Effector CD4-positive, alpha-beta T cell (primary cell): Measurements from ENCODE around the gene CSF1.
"Not testable (repeated sequence)": the region's sequence is repeated elsewhere in the genome, so short reads cannot be mapped to it uniquely, and the experiment has no call there.

Experiments used
- DNase-seq: peaks from one replicate; pipeline ENCODE4 v3.0.0-alpha.2; 2020
- total RNA-seq: gene quantifications from one replicate; lab custom pipeline; 2026; lab: John Stamatoyannopoulos, UW

The CSF1 gene
- total RNA-seq: 13.3 reads per million, percentile 38 among the genes with 10 or more reads in this experiment

- DNase-seq: peak; percentile 28
Observed at GRCh38 chr1:109910123-109910962, at the start of gene CSF1. Gene CSF1 (plus strand): TSS chr1:109910849. CDS start chr1:109911024, 175 bp downstream.

- not testable (repeated sequence) for DNase-seq
Observed at GRCh38 chr1:109861616-109862015, 49.0 kb upstream of the CSF1 start.

- DNase-seq: no peak
Observed at GRCh38 chr1:109863667-109864046, 47.0 kb upstream of the CSF1 start.

GRCh38 chr1:109864047-109864822 lies 46.4 kb upstream of the CSF1 start:
- no peak for DNase-seq

- no peak for DNase-seq
Observed at GRCh38 chr1:109864930-109865612, 45.6 kb upstream of the CSF1 start.

GRCh38 chr1:109866071-109866470 lies 44.6 kb upstream of the CSF1 start:
- no peak for DNase-seq

- DNase-seq: no peak
Observed at GRCh38 chr1:109873278-109874175, 37.1 kb upstream of the CSF1 start.

- DNase-seq: no peak
Observed at GRCh38 chr1:109874445-109874844, 36.2 kb upstream of the CSF1 start.

- no peak for DNase-seq
Observed at GRCh38 chr1:109875874-109876273, 34.8 kb upstream of the CSF1 start.

GRCh38 chr1:109876617-109877316 lies 33.9 kb upstream of the CSF1 start:
- no peak for DNase-seq

GRCh38 chr1:109877317-109877771 lies 33.3 kb upstream of the CSF1 start:
- DNase-seq: no peak

GRCh38 chr1:109877776-109878175 lies 32.9 kb upstream of the CSF1 start:
- DNase-seq: no peak

- no peak for DNase-seq
Observed at GRCh38 chr1:109878531-109879104, 32.0 kb upstream of the CSF1 start.

- DNase-seq: not testable (repeated sequence)
Observed at GRCh38 chr1:109879371-109879770, 31.3 kb upstream of the CSF1 start.

- no peak for DNase-seq
Observed at GRCh38 chr1:109879881-109880525, 30.6 kb upstream of the CSF1 start.

GRCh38 chr1:109880971-109881894 lies 29.4 kb upstream of the CSF1 start:
- DNase-seq: no peak

- no peak for DNase-seq
Observed at GRCh38 chr1:109881906-109882287, 28.8 kb upstream of the CSF1 start.

GRCh38 chr1:109882288-109883245 lies 28.1 kb upstream of the CSF1 start:
- no peak for DNase-seq
